ENCODE measurements around the gene EXOSC2.

GRCh38 chr9:130711469-130711868, 17.9 kb downstream of the EXOSC2 start:
- TF ChIP-seq CTCF (IDR thresholded peaks at IDR 0.05) (no peak), POLR2A (IDR thresholded peaks at IDR 0.05) (no peak)
